Ishikawa (cell line): ENCODE measurements around the gene TOX2.

ENCODE experiments used
- EP300 ChIP-seq: IDR thresholded peaks from 2 replicates; pipeline ENCODE4 v1.6.1; 2012; ENCODE audit warnings: borderline replicate concordance
- MAX ChIP-seq: IDR thresholded peaks from 2 replicates; pipeline ENCODE4 v1.6.1; 2012
- RAD21 ChIP-seq: IDR thresholded peaks from 2 replicates; pipeline ENCODE4 v1.6.1; 2012; ENCODE audit warnings: low read depth
- REST ChIP-seq: IDR thresholded peaks from 2 replicates; pipeline ENCODE4 v1.6.1; 2012; ENCODE audit warnings: low read depth, mild to moderate bottlenecking
- TEAD4 ChIP-seq: IDR thresholded peaks from 2 replicates; pipeline ENCODE4 v1.6.1; 2012
- USF1 ChIP-seq: IDR thresholded peaks from 2 replicates; pipeline ENCODE4 v1.6.1; 2012
- ZBTB7A ChIP-seq: IDR thresholded peaks from 2 replicates; pipeline ENCODE4 v1.6.1; 2012; ENCODE audit warnings: low read depth

- TF ChIP-seq ZBTB7A (no peak), REST (no peak), RAD21 (no peak), MAX (no peak), TEAD4 (no peak), EP300 (no peak), USF1 (no peak)
Observed at GRCh38 chr20:44029848-44030230, 115.2 kb downstream of the TOX2 start.
